Hippocampal formation (tissue), 2 donors: ENCODE data around the gene COL9A2.

Experiments used
- DNase-seq, 2 donors: peaks; one replicate each; lab custom pipeline; 2025; lab: John Stamatoyannopoulos, UW

The COL9A2 gene

GRCh38 chr1:40318476-40318875 is 1.4 kb upstream of the COL9A2 start:
- no peak for DNase-seq

GRCh38 chr1:40317394-40318074 is 448 bp upstream of the COL9A2 start:
- peak in 1 of 2 donors; percentile 21 for DNase-seq

GRCh38 chr1:40315795-40316594 is 1.1 kb downstream of the COL9A2 start:
- DNase-seq: peak in 1 of 2 donors; percentile 72

- DNase-seq: peak; percentile 84 to 90
Observed at GRCh38 chr1:40315239-40315794, 1.8 kb downstream of the COL9A2 start.

GRCh38 chr1:40314721-40315238 is 2.3 kb downstream of the COL9A2 start:
- DNase-seq: no peak

GRCh38 chr1:40313958-40314720 is 2.9 kb downstream of the COL9A2 start:
- no peak for DNase-seq

- no peak for DNase-seq
Observed at GRCh38 chr1:40313329-40313957, 3.6 kb downstream of the COL9A2 start.

GRCh38 chr1:40312238-40313205 is 4.6 kb downstream of the COL9A2 start:
- peak in 1 of 2 donors; percentile 28 for DNase-seq

GRCh38 chr1:40311692-40312091 is 5.4 kb downstream of the COL9A2 start:
- DNase-seq: no peak

- no peak for DNase-seq
Observed at GRCh38 chr1:40310983-40311642, 6.0 kb downstream of the COL9A2 start.

- no peak for DNase-seq
Observed at GRCh38 chr1:40310129-40310461, 7.0 kb downstream of the COL9A2 start.

GRCh38 chr1:40309374-40310128 is 7.5 kb downstream of the COL9A2 start:
- peak; percentile 15 to 30 for DNase-seq

- peak; percentile 39 to 73 for DNase-seq
Observed at GRCh38 chr1:40308036-40308727, 8.9 kb downstream of the COL9A2 start.

GRCh38 chr1:40307186-40307585 is 9.9 kb downstream of the COL9A2 start:
- no peak for DNase-seq

- DNase-seq: no peak
Observed at GRCh38 chr1:40306296-40306695, 10.8 kb downstream of the COL9A2 start.

GRCh38 chr1:40305871-40306270 is 11.2 kb downstream of the COL9A2 start:
- DNase-seq: no peak

GRCh38 chr1:40305451-40305850 is 11.6 kb downstream of the COL9A2 start:
- DNase-seq: no peak

GRCh38 chr1:40303790-40304189 is 13.3 kb downstream of the COL9A2 start:
- no peak for DNase-seq
